Measurements from ENCODE around the gene CACNB4.

The CACNB4 gene

GRCh38 chr2:152086231-152086630, 12.6 kb downstream of the CACNB4 start:
- no peak for FAIRE-seq

- FAIRE-seq = no peak
These were observed 14.8 kb downstream of the CACNB4 start for GRCh38 chr2:152084076-152084475.

GRCh38 chr2:152083202-152083875, 15.5 kb downstream of the CACNB4 start:
- FAIRE-seq = no peak

GRCh38 chr2:152078662-152079061, 20.2 kb downstream of the CACNB4 start:
- no peak for FAIRE-seq

- FAIRE-seq = no peak
These were observed 20.8 kb downstream of the CACNB4 start for GRCh38 chr2:152078023-152078422.

GRCh38 chr2:152075461-152076050, 23.3 kb downstream of the CACNB4 start:
- FAIRE-seq = no peak

- FAIRE-seq = no peak
These were observed 26.8 kb downstream of the CACNB4 start for GRCh38 chr2:152072011-152072410.

- FAIRE-seq = no peak
These were observed 27.3 kb downstream of the CACNB4 start for GRCh38 chr2:152071518-152071917.

- no peak for FAIRE-seq
These were observed 27.8 kb downstream of the CACNB4 start for GRCh38 chr2:152071092-152071491.

- FAIRE-seq = no peak
These were observed 30.6 kb downstream of the CACNB4 start for GRCh38 chr2:152068226-152068625.

- no peak for FAIRE-seq
These were observed 31.0 kb downstream of the CACNB4 start for GRCh38 chr2:152067823-152068222.

- no peak for FAIRE-seq
These were observed 32.9 kb downstream of the CACNB4 start for GRCh38 chr2:152065945-152066344.

- no peak for FAIRE-seq
These were observed 34.8 kb downstream of the CACNB4 start for GRCh38 chr2:152064001-152064400.

GRCh38 chr2:152063325-152063924, 35.4 kb downstream of the CACNB4 start:
- no peak for FAIRE-seq

- FAIRE-seq = no peak
These were observed 36.4 kb downstream of the CACNB4 start for GRCh38 chr2:152062125-152063091.

GRCh38 chr2:152061383-152061782, 37.5 kb downstream of the CACNB4 start:
- no peak for FAIRE-seq

GRCh38 chr2:152058655-152059054, 40.2 kb downstream of the CACNB4 start:
- FAIRE-seq = no peak

GRCh38 chr2:152056418-152056817, 42.4 kb downstream of the CACNB4 start:
- no peak for FAIRE-seq

- no peak for FAIRE-seq
These were observed 43.3 kb downstream of the CACNB4 start for GRCh38 chr2:152055366-152056108.

GRCh38 chr2:152054593-152054992, 44.3 kb downstream of the CACNB4 start:
- FAIRE-seq = no peak

GRCh38 chr2:152051436-152051835, 47.4 kb downstream of the CACNB4 start:
- no peak for FAIRE-seq

- no peak for FAIRE-seq
These were observed 47.9 kb downstream of the CACNB4 start for GRCh38 chr2:152050915-152051314.

- FAIRE-seq = no peak
These were observed 48.5 kb downstream of the CACNB4 start for GRCh38 chr2:152050341-152050740.

Measured in islet of Langerhans (tissue), 1 donor.